Measurements from ENCODE around the gene FGF4.

FGF4 gene

DNA sequence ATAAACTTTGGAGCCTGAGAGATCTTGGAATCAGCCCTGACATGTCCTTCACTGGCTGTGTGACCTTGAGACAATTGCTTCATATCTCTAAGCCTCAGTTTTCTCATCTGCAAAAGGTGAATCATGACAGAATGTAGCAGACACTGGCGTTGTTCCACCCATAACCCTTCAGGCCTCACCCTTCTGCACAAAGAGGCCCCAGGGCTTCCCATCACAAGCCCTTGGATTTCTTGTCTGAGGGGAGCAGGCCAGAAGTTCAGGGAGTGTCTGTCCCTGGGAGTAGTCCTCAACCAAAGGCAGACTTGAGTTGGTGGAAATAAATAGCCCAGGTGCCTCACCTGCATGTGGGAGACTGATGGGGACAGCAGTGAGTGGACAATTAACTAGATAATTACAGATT is 27.4 kb upstream of the FGF4 start:
- Histone ChIP-seq H3K9ac (ENCODE audit: insufficient read length) (no peak overlapping the region), H3K27ac (no peak overlapping the region), H3K9me3 (ENCODE audit: low read depth, low read length) (no peaks in the 10 kb centered on the region), H3K4me3 (no peak overlapping the region), H3K36me3 (ENCODE audit: insufficient read depth, low read length) (no peaks in the 10 kb centered on the region)
- no peak for DNase-seq (ENCODE audit: low read depth, low spot score)
- TF ChIP-seq FOXP2 (optimal IDR thresholded peaks at IDR 0.05; ENCODE audit: control extremely low read depth, extremely low read length, insufficient read depth) (no peak), EZH2 (IDR thresholded peaks at IDR 0.05) (no peak), POLR2AphosphoS5 (IDR thresholded peaks at IDR 0.05; ENCODE audit: borderline replicate concordance, low read depth, low read length) (no peak)

DNA sequence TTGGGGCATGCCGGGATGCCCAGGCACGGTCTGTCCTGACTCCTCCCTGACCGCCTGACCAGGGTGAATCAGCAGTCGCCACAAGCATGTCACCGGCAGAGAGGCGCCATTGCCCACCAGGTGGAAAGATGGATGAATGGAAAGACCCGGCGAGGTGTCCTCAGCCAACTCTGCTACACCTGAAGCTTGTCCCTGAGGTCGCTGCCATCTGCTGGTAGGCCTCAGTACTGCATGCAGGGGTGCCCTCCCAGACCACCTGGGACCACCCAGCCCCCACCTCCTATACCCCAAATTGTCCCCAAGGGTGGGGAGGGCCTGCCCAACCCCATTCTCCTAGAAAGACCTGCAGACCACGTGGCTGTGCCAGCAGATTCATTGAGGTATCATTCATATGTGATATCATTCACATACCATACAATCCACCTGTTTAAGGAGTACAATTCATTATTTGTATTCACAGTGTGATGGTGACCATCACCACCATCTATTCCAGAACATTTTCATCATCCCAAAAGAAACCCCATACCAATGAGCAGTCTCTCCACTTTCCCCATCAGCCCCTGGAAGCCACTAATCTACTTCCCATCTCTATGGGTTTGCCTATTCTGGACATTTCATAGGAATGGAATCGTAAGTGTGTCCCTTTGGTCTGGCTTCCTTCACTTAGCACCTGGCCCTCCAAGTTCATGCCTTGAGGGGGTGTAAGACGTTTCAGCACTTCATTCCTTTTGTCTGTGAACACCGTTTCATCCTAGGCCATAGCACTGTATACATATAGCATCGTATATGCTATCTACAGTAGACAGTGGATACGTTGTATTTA is 26.6 kb upstream of the FGF4 start:
- Histone ChIP-seq H3K9me3 (ENCODE audit: low read depth, low read length) (no peaks in the 10 kb centered on the region), H3K4me3 (no peak overlapping the region), H3K9ac (ENCODE audit: insufficient read length) (no peak overlapping the region), H3K27ac (no peak overlapping the region), H3K36me3 (ENCODE audit: insufficient read depth, low read length) (no peaks in the 10 kb centered on the region)
- TF ChIP-seq FOXP2 (optimal IDR thresholded peaks at IDR 0.05; ENCODE audit: control extremely low read depth, extremely low read length, insufficient read depth), result no peak
- TF ChIP-seq EZH2 (IDR thresholded peaks at IDR 0.05), result no peak
- no peak for TF ChIP-seq POLR2AphosphoS5 (IDR thresholded peaks at IDR 0.05; ENCODE audit: borderline replicate concordance, low read depth, low read length)
- no peak for DNase-seq (ENCODE audit: low read depth, low spot score)

DNA sequence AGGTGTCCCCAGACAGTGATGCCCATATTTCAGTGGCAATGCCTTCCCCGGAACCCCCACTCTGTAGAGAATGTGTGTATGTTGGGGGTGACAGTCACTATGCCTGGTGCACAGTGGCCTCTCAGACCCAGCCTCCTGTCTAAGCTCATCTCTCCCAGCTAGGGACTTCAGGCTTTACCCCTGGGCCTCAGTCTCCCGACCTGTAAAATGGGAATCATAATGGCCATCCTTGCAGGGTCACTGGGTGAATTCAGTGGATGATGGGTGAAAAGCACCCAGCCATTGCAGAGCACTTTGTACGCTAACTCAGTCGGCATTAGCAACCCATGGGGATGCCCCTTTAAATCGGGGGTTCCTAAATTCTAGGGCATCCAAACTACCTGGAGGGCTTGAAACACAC is 25.1 kb upstream of the FGF4 start:
- no peak overlapping the region for H3K27ac ChIP-seq
- DNase-seq (ENCODE audit: low read depth, low spot score), result no peak
- H3K9ac ChIP-seq (ENCODE audit: insufficient read length), result no peak overlapping the region
- TF ChIP-seq POLR2AphosphoS5 (IDR thresholded peaks at IDR 0.05; ENCODE audit: borderline replicate concordance, low read depth, low read length) (no peak), FOXP2 (optimal IDR thresholded peaks at IDR 0.05; ENCODE audit: control extremely low read depth, extremely low read length, insufficient read depth) (no peak), EZH2 (IDR thresholded peaks at IDR 0.05) (no peak)
- no peaks in the 10 kb centered on the region for H3K9me3 ChIP-seq (ENCODE audit: low read depth, low read length)
- H3K36me3 ChIP-seq (ENCODE audit: insufficient read depth, low read length), result no peaks in the 10 kb centered on the region
- H3K4me3 ChIP-seq, result no peak overlapping the region

DNA sequence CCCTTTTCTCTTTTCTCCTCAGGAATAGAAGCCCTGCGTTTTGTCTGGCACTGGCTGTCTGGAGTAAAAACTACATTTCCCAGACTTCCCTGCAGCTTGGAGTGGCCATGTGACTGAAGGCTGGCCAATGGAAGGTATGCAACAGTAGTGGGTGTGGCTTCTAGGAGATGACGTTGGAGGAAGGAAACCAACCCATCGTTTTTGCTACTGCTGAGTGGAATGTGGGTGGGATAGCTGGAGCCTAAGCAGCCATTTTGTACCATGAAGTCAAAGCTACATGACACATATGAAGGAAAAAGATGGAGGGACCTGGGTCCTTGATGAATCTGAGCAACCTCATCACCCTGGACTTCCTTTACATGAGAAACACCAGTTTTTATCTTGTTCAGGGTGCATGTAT is 24.4 kb upstream of the FGF4 start:
- no peak for DNase-seq (ENCODE audit: low read depth, low spot score)
- Histone ChIP-seq H3K9ac (ENCODE audit: insufficient read length) (no peak overlapping the region), H3K9me3 (ENCODE audit: low read depth, low read length) (no peaks in the 10 kb centered on the region), H3K36me3 (ENCODE audit: insufficient read depth, low read length) (no peaks in the 10 kb centered on the region), H3K4me3 (no peak overlapping the region), H3K27ac (no peak overlapping the region)
- no peak for TF ChIP-seq EZH2 (IDR thresholded peaks at IDR 0.05)
- no peak for TF ChIP-seq FOXP2 (optimal IDR thresholded peaks at IDR 0.05; ENCODE audit: control extremely low read depth, extremely low read length, insufficient read depth)
- TF ChIP-seq POLR2AphosphoS5 (IDR thresholded peaks at IDR 0.05; ENCODE audit: borderline replicate concordance, low read depth, low read length), result no peak

DNA sequence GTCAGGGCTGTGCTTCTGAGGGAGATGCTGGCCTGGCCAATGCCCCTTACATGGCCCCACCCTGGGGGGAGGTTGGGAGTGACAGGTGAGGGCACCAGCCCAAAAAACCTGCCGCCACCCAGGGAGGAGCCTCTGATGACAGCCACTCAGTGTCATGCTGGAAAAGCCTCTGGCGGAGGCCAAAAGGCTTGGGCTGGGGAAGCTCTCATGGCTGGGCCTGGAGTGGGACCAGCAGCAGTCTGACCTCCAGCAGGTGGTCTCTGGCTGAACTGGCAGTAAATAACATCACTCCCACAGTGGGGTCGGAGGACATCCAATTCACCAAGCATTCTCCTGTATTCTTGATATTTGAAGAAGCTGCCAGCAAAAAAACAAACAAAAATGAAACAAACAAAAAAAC is 24.0 kb upstream of the FGF4 start:
- Histone ChIP-seq H3K9ac (ENCODE audit: insufficient read length) (no peak overlapping the region), H3K27ac (no peak overlapping the region), H3K4me3 (no peak overlapping the region), H3K36me3 (ENCODE audit: insufficient read depth, low read length) (no peaks in the 10 kb centered on the region), H3K9me3 (ENCODE audit: low read depth, low read length) (no peaks in the 10 kb centered on the region)
- no peak for DNase-seq (ENCODE audit: low read depth, low spot score)
- TF ChIP-seq FOXP2 (optimal IDR thresholded peaks at IDR 0.05; ENCODE audit: control extremely low read depth, extremely low read length, insufficient read depth), result no peak
- no peak for TF ChIP-seq POLR2AphosphoS5 (IDR thresholded peaks at IDR 0.05; ENCODE audit: borderline replicate concordance, low read depth, low read length)

DNA sequence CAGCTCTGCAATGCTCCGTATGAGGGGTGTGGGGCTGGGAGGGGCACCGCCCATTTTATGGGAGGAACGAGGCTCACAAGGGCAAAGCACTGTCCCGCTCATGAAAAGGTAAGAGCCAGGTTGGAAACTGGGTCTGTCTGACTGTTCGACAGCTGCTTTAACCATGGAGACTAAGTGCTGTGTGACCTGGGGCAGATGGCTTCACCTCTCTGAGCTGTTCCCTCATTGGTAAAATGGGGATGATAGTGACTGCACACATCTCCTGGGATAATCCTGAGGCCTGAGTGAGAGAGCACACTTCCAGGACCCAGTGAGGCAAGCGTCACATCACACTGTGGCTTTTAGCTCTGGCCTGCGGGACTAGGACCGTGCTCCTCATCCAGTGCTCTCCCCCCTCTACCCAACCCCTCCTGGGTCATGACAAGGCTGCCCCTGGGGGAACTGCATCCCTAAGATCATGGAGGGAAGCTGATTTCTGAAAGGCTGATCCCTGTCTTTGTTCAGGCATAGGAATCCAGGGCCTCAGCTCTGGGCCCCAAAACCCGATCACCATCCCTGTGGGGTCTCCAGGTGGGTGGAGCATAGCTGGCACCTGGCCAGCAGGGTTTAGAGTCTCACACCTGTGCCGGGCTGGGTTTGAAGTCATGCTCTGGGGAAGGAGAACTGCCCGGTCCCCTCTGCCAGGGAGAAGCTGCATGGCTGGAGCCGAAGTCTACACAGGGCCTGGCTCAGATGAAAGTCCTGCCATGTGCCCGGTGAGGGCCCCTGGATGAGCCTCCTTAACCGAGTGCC is 22.8 kb upstream of the FGF4 start:
- Histone ChIP-seq H3K4me3 (no peak overlapping the region), H3K36me3 (ENCODE audit: insufficient read depth, low read length) (no peaks in the 10 kb centered on the region), H3K9ac (ENCODE audit: insufficient read length) (no peak overlapping the region), H3K9me3 (ENCODE audit: low read depth, low read length) (no peaks in the 10 kb centered on the region), H3K27ac (no peak overlapping the region)
- DNase-seq (ENCODE audit: low read depth, low spot score), result no peak
- TF ChIP-seq FOXP2 (optimal IDR thresholded peaks at IDR 0.05; ENCODE audit: control extremely low read depth, extremely low read length, insufficient read depth) (no peak), EZH2 (IDR thresholded peaks at IDR 0.05) (no peak), POLR2AphosphoS5 (IDR thresholded peaks at IDR 0.05; ENCODE audit: borderline replicate concordance, low read depth, low read length) (no peak)

DNA sequence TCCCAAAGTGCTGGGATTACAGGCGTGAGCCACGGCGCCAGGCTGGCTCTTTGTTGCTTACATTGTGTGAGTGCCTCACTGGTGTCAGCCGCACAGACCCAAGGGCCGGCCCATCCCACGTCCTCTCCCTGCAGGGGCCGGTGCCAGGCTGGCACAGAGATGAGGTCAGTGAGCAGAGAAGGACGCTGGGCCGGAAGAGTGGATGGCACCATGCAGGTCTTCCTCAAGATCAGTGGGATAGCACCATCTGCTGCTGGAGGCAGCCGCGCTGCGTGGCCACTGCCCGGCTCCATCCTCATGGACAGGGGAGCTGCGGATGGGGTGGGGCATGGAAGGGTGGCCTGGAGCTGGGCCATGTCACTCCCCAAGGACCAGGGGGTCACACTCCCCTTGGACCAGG is 22.0 kb upstream of the FGF4 start:
- Histone ChIP-seq H3K36me3 (ENCODE audit: insufficient read depth, low read length) (no peaks in the 10 kb centered on the region), H3K9me3 (ENCODE audit: low read depth, low read length) (no peaks in the 10 kb centered on the region), H3K27ac (no peak overlapping the region), H3K9ac (ENCODE audit: insufficient read length) (no peak overlapping the region), H3K4me3 (no peak overlapping the region)
- TF ChIP-seq POLR2AphosphoS5 (IDR thresholded peaks at IDR 0.05; ENCODE audit: borderline replicate concordance, low read depth, low read length) (no peak), EZH2 (IDR thresholded peaks at IDR 0.05) (no peak), FOXP2 (optimal IDR thresholded peaks at IDR 0.05; ENCODE audit: control extremely low read depth, extremely low read length, insufficient read depth) (no peak)
- DNase-seq (ENCODE audit: low read depth, low spot score), result no peak

DNA sequence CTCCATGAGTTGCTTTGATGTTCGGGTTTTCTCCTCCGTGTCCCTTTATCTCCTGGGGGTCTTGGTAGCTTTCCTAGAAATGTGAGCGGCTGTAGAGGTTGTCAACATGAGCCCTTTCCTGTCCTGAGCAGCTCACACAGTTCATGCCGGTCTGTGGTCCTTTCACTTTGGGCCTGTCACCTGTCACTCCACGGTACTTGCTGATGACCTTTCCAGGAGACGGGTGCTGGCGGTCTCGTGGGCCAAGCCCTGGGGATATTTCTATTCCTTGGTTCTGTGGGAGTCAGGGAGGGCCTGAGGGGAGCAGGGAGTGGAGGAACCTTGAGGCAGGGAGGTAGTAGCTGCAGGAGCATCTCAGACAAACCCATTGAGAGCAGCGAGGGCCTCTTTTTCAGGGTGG is 20.9 kb upstream of the FGF4 start:
- Histone ChIP-seq H3K9me3 (ENCODE audit: low read depth, low read length) (no peaks in the 10 kb centered on the region), H3K27ac (no peak overlapping the region)
- TF ChIP-seq FOXP2 (optimal IDR thresholded peaks at IDR 0.05; ENCODE audit: control extremely low read depth, extremely low read length, insufficient read depth) (no peak), POLR2AphosphoS5 (IDR thresholded peaks at IDR 0.05; ENCODE audit: borderline replicate concordance, low read depth, low read length) (no peak), EZH2 (IDR thresholded peaks at IDR 0.05) (no peak)

More for the DNA sequence above, 20.9 kb upstream of the FGF4 start:
- H3K9ac ChIP-seq (ENCODE audit: insufficient read length), result no peak overlapping the region
- no peak overlapping the region for H3K4me3 ChIP-seq
- no peaks in the 10 kb centered on the region for H3K36me3 ChIP-seq (ENCODE audit: insufficient read depth, low read length)
- DNase-seq (ENCODE audit: low read depth, low spot score), result no peak
